Kidney epithelial cell (primary cell): ENCODE measurements around the gene KIRREL3. TPM values are rescaled to one million over a fixed set of nuclear protein-coding genes. Genes with fewer than 3 reads are reported as not detected.

Experiments
- DNase-seq: peaks from one replicate; pipeline ENCODE4 v3.0.0-alpha.2; 2010; ENCODE audit warnings: low read depth
- H3K27me3 ChIP-seq: 2 replicates; pipeline ENCODE4 v1.6.0; 2011; ENCODE audit warnings: low read length; ENCODE audit not compliant: control insufficient read depth, insufficient read depth
- H3K36me3 ChIP-seq: 2 replicates; pipeline ENCODE4 v1.5.1; 2011; ENCODE audit warnings: low read length; ENCODE audit not compliant: control insufficient read depth, insufficient read depth
- H3K4me3 ChIP-seq: 2 replicates; pipeline ENCODE4 v1.5.1; 2011; ENCODE audit warnings: low read depth, mild to moderate bottlenecking, control low read depth, low read length
- total RNA-seq: library from RNA; depleted of rRNA; stranded (reverse); fragments of >200 nt; gene quantifications from 2 replicates; pipeline ENCODE4 v1.2.3, GENCODE V29; 2015
- TF ChIP-seq, protein P1 (sequence below): IDR thresholded peaks from 2 replicates; pipeline ENCODE4 v1.5.1; 2011; ENCODE audit warnings: mild to moderate bottlenecking, moderate library complexity, low read length, control low read depth, inconsistent platforms; ENCODE audit not compliant: insufficient read depth, poor library complexity, severe bottlenecking

Gene KIRREL3
- total RNA-seq, 1 donor from 2014 or later: 1.3 TPM

GRCh38 chr11:126764231-126764630 lies 236.3 kb downstream of the KIRREL3 start:
- no peak for DNase-seq
- TF ChIP-seq, protein P1, sequence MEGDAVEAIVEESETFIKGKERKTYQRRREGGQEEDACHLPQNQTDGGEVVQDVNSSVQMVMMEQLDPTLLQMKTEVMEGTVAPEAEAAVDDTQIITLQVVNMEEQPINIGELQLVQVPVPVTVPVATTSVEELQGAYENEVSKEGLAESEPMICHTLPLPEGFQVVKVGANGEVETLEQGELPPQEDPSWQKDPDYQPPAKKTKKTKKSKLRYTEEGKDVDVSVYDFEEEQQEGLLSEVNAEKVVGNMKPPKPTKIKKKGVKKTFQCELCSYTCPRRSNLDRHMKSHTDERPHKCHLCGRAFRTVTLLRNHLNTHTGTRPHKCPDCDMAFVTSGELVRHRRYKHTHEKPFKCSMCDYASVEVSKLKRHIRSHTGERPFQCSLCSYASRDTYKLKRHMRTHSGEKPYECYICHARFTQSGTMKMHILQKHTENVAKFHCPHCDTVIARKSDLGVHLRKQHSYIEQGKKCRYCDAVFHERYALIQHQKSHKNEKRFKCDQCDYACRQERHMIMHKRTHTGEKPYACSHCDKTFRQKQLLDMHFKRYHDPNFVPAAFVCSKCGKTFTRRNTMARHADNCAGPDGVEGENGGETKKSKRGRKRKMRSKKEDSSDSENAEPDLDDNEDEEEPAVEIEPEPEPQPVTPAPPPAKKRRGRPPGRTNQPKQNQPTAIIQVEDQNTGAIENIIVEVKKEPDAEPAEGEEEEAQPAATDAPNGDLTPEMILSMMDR: peak; percentile 31

DNA sequence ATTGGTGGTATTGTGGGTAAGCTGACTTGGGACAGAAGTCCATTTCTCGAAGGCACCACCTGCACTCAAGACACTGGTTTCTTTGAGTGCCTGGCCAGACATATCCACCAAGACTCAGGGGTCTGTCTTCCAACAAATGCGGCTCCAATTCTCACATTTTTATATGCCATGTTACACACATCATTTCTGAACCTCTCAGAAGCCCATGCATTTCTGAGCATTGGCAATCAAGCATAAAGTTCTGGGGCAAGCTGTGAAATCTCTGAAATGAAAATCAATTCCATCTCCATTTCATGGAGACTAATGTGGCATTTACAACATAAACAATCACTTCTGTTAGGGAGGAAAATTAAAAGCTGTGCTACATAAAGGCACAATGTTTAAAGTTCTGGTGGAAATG lies 243.7 kb downstream of the KIRREL3 start:
- H3K4me3 ChIP-seq: no peak overlapping the region
- DNase-seq: no peak
- TF ChIP-seq, protein P1: no peak
- H3K27me3 ChIP-seq: no peaks in the 10 kb centered on the region
- no peaks in the 10 kb centered on the region for H3K36me3 ChIP-seq

More at GRCh38 chr11:126764231-126764630, 236.3 kb downstream of the KIRREL3 start:
- Histone ChIP-seq H3K4me3 (no peak overlapping the region), H3K36me3 (no peaks in the 10 kb centered on the region), H3K27me3 (no peaks in the 10 kb centered on the region)

GRCh38 chr11:126756421-126756820 lies 244.1 kb downstream of the KIRREL3 start:
- Histone ChIP-seq H3K27me3 (no peaks in the 10 kb centered on the region), H3K36me3 (no peaks in the 10 kb centered on the region), H3K4me3 (no peak overlapping the region)
- TF ChIP-seq, protein P1: no peak
- DNase-seq: no peak

DNA sequence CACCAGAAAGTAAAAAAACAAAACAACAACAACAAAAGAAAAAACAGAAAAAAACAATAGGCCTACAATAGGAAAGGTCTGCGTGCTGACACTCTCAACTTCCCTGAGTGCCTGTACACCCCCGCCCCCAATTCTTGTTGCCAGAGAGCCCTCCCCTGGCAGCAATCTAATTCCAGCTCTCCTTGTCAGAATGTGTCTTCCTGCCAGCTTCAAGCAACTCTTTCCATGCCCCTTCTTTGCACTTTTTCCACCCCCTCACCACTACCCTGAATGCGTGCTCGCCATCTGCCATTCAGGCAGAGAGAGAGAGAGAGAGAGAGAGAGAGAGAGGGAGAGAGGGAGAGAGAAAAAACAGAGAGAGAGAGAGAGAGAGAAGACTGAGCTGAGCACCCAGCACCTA lies 245.0 kb downstream of the KIRREL3 start:
- DNase-seq: no peak
- no peaks in the 10 kb centered on the region for H3K27me3 ChIP-seq
- no peaks in the 10 kb centered on the region for H3K36me3 ChIP-seq
- no peak overlapping the region for H3K4me3 ChIP-seq
- TF ChIP-seq, protein P1: no peak

DNA sequence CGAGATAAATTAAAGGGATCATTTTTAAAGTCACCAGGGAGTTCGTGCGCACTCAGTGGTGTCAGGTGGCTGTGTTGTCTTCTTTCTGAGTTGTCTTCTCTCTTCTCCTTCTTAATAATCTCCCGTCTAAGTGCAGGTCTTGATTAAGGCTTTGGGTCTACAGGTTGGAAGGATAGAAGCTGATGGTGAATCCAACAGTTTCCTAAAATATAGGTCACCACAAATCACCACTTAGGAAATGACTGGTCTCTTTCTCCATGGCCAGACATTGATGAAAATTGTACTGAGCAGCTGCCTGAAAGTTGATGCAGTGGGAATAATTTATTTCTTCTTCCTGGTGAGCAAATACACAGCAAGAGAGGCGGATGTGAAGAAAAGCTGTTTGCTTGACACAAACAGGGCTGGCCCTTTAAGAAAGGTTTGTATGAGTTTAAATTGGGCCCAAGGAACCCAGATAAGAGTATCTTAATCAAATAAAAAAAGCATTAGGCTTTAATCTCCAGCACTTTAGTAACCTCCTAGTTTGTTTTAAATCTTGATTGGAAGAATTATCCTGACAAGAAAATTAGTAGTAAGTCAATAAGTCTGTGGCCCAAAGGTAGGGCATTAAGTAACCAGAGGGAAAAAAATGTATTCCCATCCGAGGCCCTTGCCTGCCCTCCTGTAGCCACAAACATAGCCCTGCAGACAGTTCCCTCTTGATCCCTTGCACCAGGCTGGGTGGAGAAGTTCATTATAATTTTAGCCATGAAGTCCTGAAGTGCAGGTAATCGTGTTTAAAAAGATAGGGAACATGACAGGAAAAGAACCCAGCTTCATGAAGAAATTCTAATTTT lies 245.8 kb downstream of the KIRREL3 start:
- H3K4me3 ChIP-seq: no peak overlapping the region
- TF ChIP-seq, protein P1: no peak
- no peaks in the 10 kb centered on the region for H3K36me3 ChIP-seq
- no peaks in the 10 kb centered on the region for H3K27me3 ChIP-seq
- DNase-seq: no peak

- Histone ChIP-seq H3K36me3 (no peaks in the 10 kb centered on the region), H3K27me3 (no peaks in the 10 kb centered on the region), H3K4me3 (no peak overlapping the region)
- TF ChIP-seq, protein P1: no peak
- no peak for DNase-seq
Measured at GRCh38 chr11:126753990-126754389, 246.6 kb downstream of the KIRREL3 start.
